HepG2 (cell line): ENCODE measurements around the gene SPATA33. TPM values are rescaled to one million over a fixed set of nuclear protein-coding genes. Genes with fewer than 3 reads are reported as not detected.

Source experiments
- AFF4 ChIP-seq: sonication (generic); formaldehyde crosslinking; IDR thresholded peaks from 2 replicates; pipeline ENCODE4 v1.4.0; 2020; ENCODE audit warnings: missing genetic modification reagents
- EP300 ChIP-seq, 3 experiments: sonication (generic) in 1 of 3; formaldehyde crosslinking in 1 of 3; IDR thresholded peaks; 2 replicates each; pipeline versions ENCODE4 v1.5.1 to v1.6.1; 2011 to 2020; ENCODE audit warnings: low read depth in 2 of 3, low read length in 2 of 3, borderline replicate concordance in 1 of 3, improper control_type of control experiment in 1 of 3, mild to moderate bottlenecking in 1 of 3, missing genetic modification reagents in 1 of 3, moderate library complexity in 1 of 3
- FOXJ3 ChIP-seq: sonication (generic); formaldehyde crosslinking; IDR thresholded peaks from 2 replicates; pipeline ENCODE4 v1.4.0; 2020; ENCODE audit warnings: missing genetic modification reagents, mild to moderate bottlenecking, borderline replicate concordance
- GATAD2A ChIP-seq: IDR thresholded peaks from 2 replicates; pipeline ENCODE4 v1.6.1; 2016
- IRF2 ChIP-seq: IDR thresholded peaks from 2 replicates; pipeline ENCODE4 v1.6.1; 2018; ENCODE audit warnings: missing genetic modification reagents, missing compliant biosample characterization
- KLF12 ChIP-seq: sonication (generic); formaldehyde crosslinking; IDR thresholded peaks from 2 replicates; pipeline ENCODE4 v1.4.0; 2020; ENCODE audit warnings: missing genetic modification reagents, borderline replicate concordance
- LCORL ChIP-seq, 2 experiments: fragments of 450-650 bp in 1 of 2; sonication (generic) in 1 of 2; formaldehyde crosslinking in 1 of 2; IDR thresholded peaks; 2 replicates each; pipeline versions ENCODE4 v1.5.0 to v1.6.1; 2017 to 2020; ENCODE audit warnings: antibody characterized with exemption in 1 of 2, missing genetic modification reagents in 1 of 2
- MAF1 ChIP-seq: sonication (generic); formaldehyde crosslinking; IDR thresholded peaks from 2 replicates; pipeline ENCODE4 v1.5.0; 2020; ENCODE audit warnings: missing genetic modification reagents, borderline replicate concordance
- NKX3-1 ChIP-seq: sonication (generic); formaldehyde crosslinking; IDR thresholded peaks from 2 replicates; pipeline ENCODE4 v1.5.0; 2020; ENCODE audit warnings: missing genetic modification reagents
- NR2F6 ChIP-seq, 2 experiments: IDR thresholded peaks; 2 replicates each; pipeline ENCODE4 v1.6.1; 2016; ENCODE audit warnings: antibody characterized with exemption in 1 of 2, mild to moderate bottlenecking in 1 of 2
- RFXAP ChIP-seq: sonication (generic); formaldehyde crosslinking; IDR thresholded peaks from 2 replicates; pipeline ENCODE4 v1.4.0; 2020; ENCODE audit warnings: missing genetic modification reagents, borderline replicate concordance
- SIX4 ChIP-seq: sonication (generic); formaldehyde crosslinking; IDR thresholded peaks from 2 replicates; pipeline ENCODE4 v1.4.0; 2020; ENCODE audit warnings: missing genetic modification reagents
- UBTF ChIP-seq: sonication (generic); formaldehyde crosslinking; IDR thresholded peaks from 2 replicates; pipeline ENCODE4 v1.4.0; 2020; ENCODE audit warnings: mild to moderate bottlenecking, missing genetic modification reagents
- ZFP91 ChIP-seq: sonication (generic); formaldehyde crosslinking; IDR thresholded peaks from 2 replicates; pipeline ENCODE4 v1.9.0; 2022; ENCODE audit warnings: missing genetic modification reagents, mild to moderate bottlenecking, borderline replicate concordance
- ZFX ChIP-seq: sonication (generic); formaldehyde crosslinking; IDR thresholded peaks from 2 replicates; pipeline ENCODE4 v1.4.0; 2020; ENCODE audit warnings: mild to moderate bottlenecking, low read depth, missing genetic modification reagents, moderate library complexity
- ZNF430 ChIP-seq: sonication (generic); formaldehyde crosslinking; IDR thresholded peaks from 2 replicates; pipeline ENCODE4 v1.9.0; 2021; ENCODE audit warnings: mild to moderate bottlenecking, missing genetic modification reagents
- ZNF543 ChIP-seq: sonication (generic); formaldehyde crosslinking; IDR thresholded peaks from 2 replicates; pipeline ENCODE4 v1.4.0; 2020; ENCODE audit warnings: mild to moderate bottlenecking, missing genetic modification reagents
- ZNF784 ChIP-seq: sonication (generic); formaldehyde crosslinking; IDR thresholded peaks from 2 replicates; pipeline ENCODE4 v1.5.1; 2020; ENCODE audit warnings: missing genetic modification reagents, mild to moderate bottlenecking, borderline replicate concordance
- polyA plus RNA-seq, 8 experiments: library from polyadenylated mRNA; depleted of rRNA in 3 of 8; stranded (reverse) in 7 of 8; unstranded in 1 of 8; fragments of >200 nt; fragmentation: Illumina TruSeq in 4 of 8; extraction: Trizol in 4 of 8; gene quantifications; 2 replicates each; pipeline versions ENCODE4 v1.2.1 to v1.2.3, GENCODE V29; 2011 to 2016; ENCODE audit warnings: low read depth in 4 of 8, missing spikeins in 1 of 8, mixed read lengths in 1 of 8; ENCODE audit not compliant: insufficient read depth in 1 of 8
- total RNA-seq, 5 experiments: library from RNA; depleted of rRNA; stranded (reverse); fragments of >200 nt; fragmentation: Illumina TruSeq; extraction: Trizol; gene quantifications; 2 replicates each; pipeline ENCODE4 v1.2.3, GENCODE V29; 2016; ENCODE audit warnings: low read depth in 1 of 5

Gene SPATA33
- total and polyA plus RNA-seq, 2 of the 13 experiments (the other 11 are each of a cell fraction or from before 2014, with no cell fraction given): 5.7 to 11.0 TPM

GRCh38 chr16:89624777-89625761, 32.6 kb upstream of the SPATA33 start (continued):
- TF ChIP-seq NR2F6 (IDR thresholded peaks at IDR 0.05): peak; percentile 9
- TF ChIP-seq NR2F6 (CRISPR knock-in tag; IDR thresholded peaks at IDR 0.05): peak; percentile 26; the same call in 1 of the 2 replicates
- 0 out of 2 replicates have a peak, but pooled peaks have one; percentile 57 for TF ChIP-seq KLF12
- peak; percentile 61; the same call in 1 of the 2 replicates for TF ChIP-seq ZNF430 (CRISPR knock-in tag)
- 0 out of 2 replicates have a peak, but pooled peaks have one; percentile 43 for TF ChIP-seq MAF1 (CRISPR knock-in tag)
- peak; percentile 39; the same call in 1 of the 2 replicates for TF ChIP-seq RFXAP (CRISPR knock-in tag)
- TF ChIP-seq IRF2: no peak
- no peak for TF ChIP-seq FOXJ3 (CRISPR knock-in tag)
- TF ChIP-seq GATAD2A (CRISPR knock-in tag): 0 out of 2 replicates have a peak, but pooled peaks have one; percentile 20
- no peak for TF ChIP-seq AFF4 (CRISPR knock-in tag)
- TF ChIP-seq ZFX (CRISPR knock-in tag): peak; percentile 54; the same call in 1 of the 2 replicates
- TF ChIP-seq EP300 (IDR thresholded peaks at IDR 0.05; ENCODE audit: low read depth in 2 of 2, low read length in 2 of 2): peak in 1 of 2 experiments; percentile 63; a peak in 1 of 4 replicates
- TF ChIP-seq EP300 (CRISPR knock-in tag; IDR thresholded peaks at IDR 0.05; ENCODE audit: borderline replicate concordance): no peak; the same call in 1 of the 2 replicates
- no peak for TF ChIP-seq LCORL (IDR thresholded peaks at IDR 0.05)
- peak; percentile 70; the same call in 1 of the 2 replicates for TF ChIP-seq LCORL (CRISPR knock-in tag; IDR thresholded peaks at IDR 0.05)
- TF ChIP-seq UBTF (CRISPR knock-in tag): 0 out of 2 replicates have a peak, but pooled peaks have one; percentile 43
- peak; percentile 62 for TF ChIP-seq ZFP91 (CRISPR knock-in tag)
- no peak for TF ChIP-seq ZNF784 (CRISPR knock-in tag)
- no peak for TF ChIP-seq ZNF543
- no peak for TF ChIP-seq NKX3-1 (CRISPR knock-in tag)
- TF ChIP-seq SIX4 (CRISPR knock-in tag): 0 out of 2 replicates have a peak, but pooled peaks have one; percentile 34
